Gastrocnemius medialis (tissue), 4 donors: Measurements from ENCODE around the gene RCAN1. TPM values are rescaled to one million over a fixed set of nuclear protein-coding genes. Genes with fewer than 3 reads are reported as not detected.
A peak's percentile ranks its signal among the peaks of the same experiment; 100 is the strongest.
"Not testable (repeated sequence)": the region's sequence is repeated elsewhere in the genome, so short reads cannot be mapped to it uniquely, and the experiment has no call there.

Experiments
- ATAC-seq, 2 donors: fragments of 150-250 bp; one replicate each; pipeline ENCODE4 v1.9.1; 2016
- DNase-seq, 2 donors: peaks; one replicate each; pipeline ENCODE4 v3.0.0-alpha.2; 2019
- H3K27ac ChIP-seq, 4 donors: fragments of 200-600 bp; sonication (generic); 1 replicate in 1 of 4; 2 replicates in 3 of 4; pipeline ENCODE4 v1.5.1; 2016 to 2018; ENCODE audit warnings: mild to moderate bottlenecking in 2 of 4, moderate library complexity in 1 of 4
- H3K27me3 ChIP-seq, 3 donors: fragments of 200-600 bp; sonication (generic) in 2 of 3; 1 replicate in 1 of 3; 2 replicates in 2 of 3; pipeline versions ENCODE4 v1.5.1 to v1.6.0; 2016 to 2019; ENCODE audit warnings: mild to moderate bottlenecking in 1 of 3, moderate library complexity in 1 of 3
- H3K36me3 ChIP-seq, 2 donors: fragments of 200-600 bp; sonication (generic) in 1 of 2; one replicate each; pipeline ENCODE4 v1.5.1; 2017 to 2018
- H3K4me1 ChIP-seq, 2 donors: fragments of 200-600 bp; sonication (generic) in 1 of 2; one replicate each; pipeline ENCODE4 v1.5.1; 2016 to 2017; ENCODE audit warnings: mild to moderate bottlenecking in 2 of 2
- H3K4me3 ChIP-seq, 4 donors: fragments of 200-600 bp; sonication (generic) in 3 of 4; 1 replicate in 1 of 4; 2 replicates in 3 of 4; pipeline ENCODE4 v1.5.1; 2016 to 2019; ENCODE audit warnings: mild to moderate bottlenecking in 2 of 4
- H3K9me3 ChIP-seq, 3 donors: fragments of 200-600 bp; sonication (generic) in 2 of 3; 1 replicate in 1 of 3; 2 replicates in 2 of 3; pipeline ENCODE4 v1.5.1; 2016 to 2019
- CTCF ChIP-seq, 5 experiments: fragments of 450-650 bp in 3 of 5; fragments of 200-600 bp in 2 of 5; sonication (generic) in 2 of 5; IDR thresholded peaks in 4 of 5; conservative IDR thresholded peaks in 1 of 5; 1 replicate in 4 of 5; 2 replicates in 1 of 5; pipeline ENCODE4 v1.5.1; 2016 to 2019; ENCODE audit warnings: antibody characterized with exemption in 5 of 5, mild to moderate bottlenecking in 3 of 5, moderate library complexity in 3 of 5
- POLR2A ChIP-seq, 2 donors: fragments of 450-650 bp; IDR thresholded peaks; one replicate each; pipeline ENCODE4 v1.6.1; 2017; ENCODE audit warnings: antibody characterized with exemption in 2 of 2, mild to moderate bottlenecking in 2 of 2, moderate library complexity in 2 of 2
- in situ Hi-C, 4 donors: fragments of 200-750 bp; cut with MboI; loops; one replicate each; pipeline versions ENCODE4 v1.15.0 to v1.8.0; 2017; ENCODE audit warnings: low sequenced_read_pairs in 4 of 4
- intact Hi-C: fragments of 100-400 bp; cut with DNase I; formaldehyde crosslinking; loops from one replicate; pipeline ENCODE4 v1.15.1; 2023; ENCODE audit warnings: low total_unique reads
- total RNA-seq, 4 donors: library from RNA; depleted of rRNA; stranded (reverse); fragments of >200 nt; gene quantifications; one replicate each; pipeline versions ENCODE4 v1.1.0 to v1.2.3, GENCODE V29; 2016

The RCAN1 gene
- total RNA-seq, 4 donors from 2014 or later: 21.7 to 37.9 (median 33.2) TPM

- Histone ChIP-seq H3K9me3 (no peaks in the 10 kb centered on the region), H3K36me3 (no peaks in the 10 kb centered on the region), H3K27ac (no peak overlapping the region), H3K4me3 (no peak overlapping the region), H3K27me3 (no peaks in the 10 kb centered on the region), H3K4me1 (peaks cover 0 to 4% of the 10 kb centered on the region in 2 donors)
- in situ Hi-C loops: no loop called here
- TF ChIP-seq POLR2A (IDR thresholded peaks at IDR 0.05) (no peak), CTCF (IDR thresholded peaks at IDR 0.05 in 4 of 5, conservative IDR thresholded peaks at IDR 0.05 in 1 of 5) (no peak)
- no peak for ATAC-seq
- intact Hi-C loops: no loop called here
- DNase-seq: no peak
Measured at GRCh38 chr21:34557261-34557660, 57.7 kb downstream of the RCAN1 start.

GRCh38 chr21:34554670-34555069 lies 60.2 kb downstream of the RCAN1 start:
- H3K4me1 ChIP-seq, intact Hi-C loops, H3K27me3 ChIP-seq, H3K27ac ChIP-seq, in situ Hi-C loops, ATAC-seq, DNase-seq, H3K36me3 ChIP-seq, H3K4me3 ChIP-seq, H3K9me3 ChIP-seq: not testable (repeated sequence)

- ATAC-seq: no peak
Measured at GRCh38 chr21:34554227-34554626, 60.7 kb downstream of the RCAN1 start.

GRCh38 chr21:34553151-34553952 lies 61.6 kb downstream of the RCAN1 start:
- intact Hi-C loops (no loop called here), in situ Hi-C loops (no loop called here)
- ATAC-seq (no peak), DNase-seq (no peak)
- no peak overlapping the region for H3K4me3 ChIP-seq
- peak overlapping the region in 1 of 4 donors; percentile 40 for H3K27ac ChIP-seq
- no peaks in the 10 kb centered on the region for H3K4me1 ChIP-seq
- no peaks in the 10 kb centered on the region for H3K9me3 ChIP-seq
- no peaks in the 10 kb centered on the region for H3K36me3 ChIP-seq
- TF ChIP-seq POLR2A (IDR thresholded peaks at IDR 0.05) (no peak), CTCF (IDR thresholded peaks at IDR 0.05 in 4 of 5, conservative IDR thresholded peaks at IDR 0.05 in 1 of 5) (no peak)
- H3K27me3 ChIP-seq: no peaks in the 10 kb centered on the region

More at GRCh38 chr21:34554227-34554626, 60.7 kb downstream of the RCAN1 start:
- no peak overlapping the region for H3K27ac ChIP-seq
- DNase-seq: no peak
- H3K36me3 ChIP-seq: no peaks in the 10 kb centered on the region
- no peaks in the 10 kb centered on the region for H3K27me3 ChIP-seq
- intact Hi-C loops (no loop called here), in situ Hi-C loops (no loop called here)
- TF ChIP-seq CTCF (IDR thresholded peaks at IDR 0.05 in 4 of 5, conservative IDR thresholded peaks at IDR 0.05 in 1 of 5) (no peak), POLR2A (IDR thresholded peaks at IDR 0.05) (no peak)
- no peak overlapping the region for H3K4me3 ChIP-seq
- no peaks in the 10 kb centered on the region for H3K9me3 ChIP-seq
- no peaks in the 10 kb centered on the region for H3K4me1 ChIP-seq

GRCh38 chr21:34552360-34553098 lies 62.4 kb downstream of the RCAN1 start:
- intact Hi-C loops (no loop called here), in situ Hi-C loops (no loop called here)
- H3K4me1 ChIP-seq: no peaks in the 10 kb centered on the region
- TF ChIP-seq CTCF (IDR thresholded peaks at IDR 0.05 in 4 of 5, conservative IDR thresholded peaks at IDR 0.05 in 1 of 5): no peak
- no peak for TF ChIP-seq POLR2A (IDR thresholded peaks at IDR 0.05)
- ATAC-seq (no peak), DNase-seq (no peak)
- H3K27me3 ChIP-seq: no peaks in the 10 kb centered on the region
- H3K36me3 ChIP-seq: no peaks in the 10 kb centered on the region
- no peak overlapping the region for H3K4me3 ChIP-seq
- peak overlapping the region in 1 of 4 donors; percentile 40 for H3K27ac ChIP-seq
- no peaks in the 10 kb centered on the region for H3K9me3 ChIP-seq
